ENCODE data around the gene CRYBB3. TPM values are rescaled to one million over a fixed set of nuclear protein-coding genes. Genes with fewer than 3 reads are reported as not detected.

Gene CRYBB3
- total RNA-seq, 1 experiment from 2014 or later: 0.64 TPM

GRCh38 chr22:25202290-25202921, 2.7 kb downstream of the CRYBB3 start:
- H3K79me2 ChIP-seq (ENCODE audit: insufficient read depth, low read length): no peaks in the 10 kb centered on the region
- ChIA-PET POLR2A (no interaction called here), CTCF (interaction anchor here (0.8 to 2.8 kb wide), 13 partner anchors 9 to 433 kb away, joined by 3 to 14 read pairs (median 3); no protein-coding TSS in a partner anchor), RAD21 (ENCODE audit: low non-redundant PET in 1 of 2, low total read pairs in 2 of 2, uncharacterized antibody in 2 of 2, unreplicated experiment in 2 of 2) (no interaction called here)
- no peaks in the 10 kb centered on the region for H3K36me3 ChIP-seq (ENCODE audit: control insufficient read depth in 1 of 2, insufficient read depth in 2 of 2, low read length in 2 of 2)
- DNase-seq (ENCODE audit: low read depth, low spot score) (peak; percentile 29), ATAC-seq (peak; percentile 95)
- H3K27me3 ChIP-seq (ENCODE audit: insufficient read depth, low read length): no peaks in the 10 kb centered on the region
- no peaks in the 10 kb centered on the region for H4K20me1 ChIP-seq (ENCODE audit: insufficient read depth)
- H3K4me1 ChIP-seq (ENCODE audit: control insufficient read depth in 1 of 2, insufficient read depth in 2 of 2, low read length in 2 of 2): no peaks in the 10 kb centered on the region
- no peak overlapping the region for H3K27ac ChIP-seq (ENCODE audit: low read depth, low read length)
- H3K9me2 ChIP-seq (ENCODE audit: insufficient read depth): no peaks in the 10 kb centered on the region
- H3K4me2 ChIP-seq (ENCODE audit: low read length): no peak overlapping the region
- TF ChIP-seq ZNF274 (IDR thresholded peaks at IDR 0.05; ENCODE audit: low read depth, low read length) (no peak), JUND (IDR thresholded peaks at IDR 0.05) (no peak), RAD21 (IDR thresholded peaks at IDR 0.05; ENCODE audit: low read depth) (peak; percentile 65), CTCF (IDR thresholded peaks at IDR 0.05 in 2 of 3, conservative IDR thresholded peaks at IDR 0.05 in 1 of 3; ENCODE audit: borderline replicate concordance in 1 of 3, insufficient read depth in 1 of 3, low read depth in 2 of 3, low read length in 2 of 3) (peak; percentile 52 to 93 (median 90); a peak in 5 of 6 replicates), FOSL1 (IDR thresholded peaks at IDR 0.05; ENCODE audit: low read depth) (no peak)
- TF ChIP-seq, protein P1, sequence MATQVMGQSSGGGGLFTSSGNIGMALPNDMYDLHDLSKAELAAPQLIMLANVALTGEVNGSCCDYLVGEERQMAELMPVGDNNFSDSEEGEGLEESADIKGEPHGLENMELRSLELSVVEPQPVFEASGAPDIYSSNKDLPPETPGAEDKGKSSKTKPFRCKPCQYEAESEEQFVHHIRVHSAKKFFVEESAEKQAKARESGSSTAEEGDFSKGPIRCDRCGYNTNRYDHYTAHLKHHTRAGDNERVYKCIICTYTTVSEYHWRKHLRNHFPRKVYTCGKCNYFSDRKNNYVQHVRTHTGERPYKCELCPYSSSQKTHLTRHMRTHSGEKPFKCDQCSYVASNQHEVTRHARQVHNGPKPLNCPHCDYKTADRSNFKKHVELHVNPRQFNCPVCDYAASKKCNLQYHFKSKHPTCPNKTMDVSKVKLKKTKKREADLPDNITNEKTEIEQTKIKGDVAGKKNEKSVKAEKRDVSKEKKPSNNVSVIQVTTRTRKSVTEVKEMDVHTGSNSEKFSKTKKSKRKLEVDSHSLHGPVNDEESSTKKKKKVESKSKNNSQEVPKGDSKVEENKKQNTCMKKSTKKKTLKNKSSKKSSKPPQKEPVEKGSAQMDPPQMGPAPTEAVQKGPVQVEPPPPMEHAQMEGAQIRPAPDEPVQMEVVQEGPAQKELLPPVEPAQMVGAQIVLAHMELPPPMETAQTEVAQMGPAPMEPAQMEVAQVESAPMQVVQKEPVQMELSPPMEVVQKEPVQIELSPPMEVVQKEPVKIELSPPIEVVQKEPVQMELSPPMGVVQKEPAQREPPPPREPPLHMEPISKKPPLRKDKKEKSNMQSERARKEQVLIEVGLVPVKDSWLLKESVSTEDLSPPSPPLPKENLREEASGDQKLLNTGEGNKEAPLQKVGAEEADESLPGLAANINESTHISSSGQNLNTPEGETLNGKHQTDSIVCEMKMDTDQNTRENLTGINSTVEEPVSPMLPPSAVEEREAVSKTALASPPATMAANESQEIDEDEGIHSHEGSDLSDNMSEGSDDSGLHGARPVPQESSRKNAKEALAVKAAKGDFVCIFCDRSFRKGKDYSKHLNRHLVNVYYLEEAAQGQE (IDR thresholded peaks at IDR 0.05; ENCODE audit: low read depth): no peak
- TF ChIP-seq, protein P2, sequence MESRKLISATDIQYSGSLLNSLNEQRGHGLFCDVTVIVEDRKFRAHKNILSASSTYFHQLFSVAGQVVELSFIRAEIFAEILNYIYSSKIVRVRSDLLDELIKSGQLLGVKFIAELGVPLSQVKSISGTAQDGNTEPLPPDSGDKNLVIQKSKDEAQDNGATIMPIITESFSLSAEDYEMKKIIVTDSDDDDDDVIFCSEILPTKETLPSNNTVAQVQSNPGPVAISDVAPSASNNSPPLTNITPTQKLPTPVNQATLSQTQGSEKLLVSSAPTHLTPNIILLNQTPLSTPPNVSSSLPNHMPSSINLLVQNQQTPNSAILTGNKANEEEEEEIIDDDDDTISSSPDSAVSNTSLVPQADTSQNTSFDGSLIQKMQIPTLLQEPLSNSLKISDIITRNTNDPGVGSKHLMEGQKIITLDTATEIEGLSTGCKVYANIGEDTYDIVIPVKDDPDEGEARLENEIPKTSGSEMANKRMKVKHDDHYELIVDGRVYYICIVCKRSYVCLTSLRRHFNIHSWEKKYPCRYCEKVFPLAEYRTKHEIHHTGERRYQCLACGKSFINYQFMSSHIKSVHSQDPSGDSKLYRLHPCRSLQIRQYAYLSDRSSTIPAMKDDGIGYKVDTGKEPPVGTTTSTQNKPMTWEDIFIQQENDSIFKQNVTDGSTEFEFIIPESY (IDR thresholded peaks at IDR 0.05; ENCODE audit: extremely low read depth, insufficient replicate concordance, low read length): no peak
- no TSS peak for BruUV-seq (replicated peaks)
- intact Hi-C loops (cut with micrococcal nuclease): loop anchor here (10.0 kb wide), 1 partner anchor 132 kb away; no protein-coding TSS in a partner anchor
- no peak overlapping the region for H3K9ac ChIP-seq (ENCODE audit: low read length)
- no peak overlapping the region for H2AFZ ChIP-seq (ENCODE audit: low read depth, low read length, poor library complexity, severe bottlenecking)
- H3K4me3 ChIP-seq (replicated peaks in 1 of 2; ENCODE audit: low read depth in 1 of 2, low read length in 2 of 2): no peak overlapping the region
- no peaks in the 10 kb centered on the region for H3K9me3 ChIP-seq (ENCODE audit: control insufficient read depth in 1 of 2, insufficient read depth in 1 of 2, low read depth in 1 of 2, low read length in 2 of 2)

All from HCT116 (cell line).